ENCODE measurements around the gene LCLAT1.

DNA sequence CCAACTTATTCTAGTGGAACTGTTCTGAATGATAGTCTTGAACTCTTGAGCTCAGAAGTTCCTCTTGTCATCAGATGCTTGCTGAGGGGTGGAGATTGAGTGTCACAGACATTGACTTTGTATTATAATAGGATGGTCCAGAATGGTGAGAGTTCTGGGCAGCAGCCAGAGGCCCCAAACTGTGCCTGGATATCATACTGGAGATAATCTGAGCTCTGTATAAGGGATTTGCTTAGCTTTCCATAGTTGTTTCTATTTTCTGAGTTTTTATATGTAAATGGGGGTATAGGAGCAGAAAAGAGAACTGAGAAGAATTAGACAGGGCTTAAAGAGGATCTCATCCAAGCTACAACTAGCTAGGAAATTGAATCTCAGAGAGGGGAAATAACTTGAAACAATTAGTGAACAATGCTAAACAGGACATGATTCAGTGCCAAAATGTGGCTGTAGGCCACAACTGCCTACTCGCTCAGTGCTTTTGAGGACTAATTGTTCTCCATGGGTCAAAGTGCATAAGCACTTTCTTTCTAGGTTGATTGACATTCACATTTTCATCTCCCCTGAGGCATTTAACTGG is 10.1 kb upstream of the LCLAT1 start:
- TF ChIP-seq CTCF (IDR thresholded peaks at IDR 0.05) (no peak), POLR2A (IDR thresholded peaks at IDR 0.05) (no peak)

Measured in uterus (tissue), 2 donors.